Left ventricle myocardium inferior (tissue), 1 donor: ENCODE measurements around the gene MRAP. TPM values are rescaled to one million over a fixed set of nuclear protein-coding genes. Genes with fewer than 3 reads are reported as not detected.

ENCODE experiments used
- DNase-seq: peaks from one replicate; pipeline ENCODE4 v3.0.0-alpha.2; 2020
- H3K27ac ChIP-seq: fragments of 200-600 bp; replicated peaks from 2 replicates; pipeline ENCODE4 v1.8.0; 2021
- H3K27me3 ChIP-seq: fragments of 200-600 bp; 2 replicates; pipeline ENCODE4 v1.8.0; 2021; ENCODE audit warnings: low read depth
- H3K36me3 ChIP-seq: fragments of 200-600 bp; 2 replicates; pipeline ENCODE4 v1.8.0; 2021
- H3K4me1 ChIP-seq: fragments of 200-600 bp; 2 replicates; pipeline ENCODE4 v1.8.0; 2021
- H3K4me3 ChIP-seq: fragments of 200-600 bp; 2 replicates; pipeline ENCODE4 v1.8.0; 2021; ENCODE audit warnings: mild to moderate bottlenecking, moderate library complexity
- H3K9me3 ChIP-seq: fragments of 200-600 bp; replicated peaks from 2 replicates; pipeline ENCODE4 v1.8.0; 2021
- CTCF ChIP-seq: fragments of 200-600 bp; IDR thresholded peaks from 2 replicates; pipeline ENCODE4 v1.8.0; 2021; ENCODE audit warnings: antibody characterized with exemption, mild to moderate bottlenecking, borderline replicate concordance
- intact Hi-C: fragments of 100-400 bp; cut with micrococcal nuclease; formaldehyde crosslinking; loops from one replicate; pipeline ENCODE4 v1.11.0; 2022
- total RNA-seq: library from RNA; stranded (reverse); fragmentation: NEBNext Ultra II Directional; extraction: Animal tissue kit (Norgen Biotek cat#: 25700); gene quantifications from one replicate; pipeline ENCODE4 v1.2.1, GENCODE V29; 2021
- donor health status: DM: no; HTN: yes; CAD: no; lungs with severe emphysema.

Gene MRAP
- total RNA-seq, 1 donor from 2014 or later, result not detected

- intact Hi-C loops, result no loop called here
Measured at GRCh38 chr21:32335601-32336575, 37.2 kb downstream of the MRAP start.

DNA sequence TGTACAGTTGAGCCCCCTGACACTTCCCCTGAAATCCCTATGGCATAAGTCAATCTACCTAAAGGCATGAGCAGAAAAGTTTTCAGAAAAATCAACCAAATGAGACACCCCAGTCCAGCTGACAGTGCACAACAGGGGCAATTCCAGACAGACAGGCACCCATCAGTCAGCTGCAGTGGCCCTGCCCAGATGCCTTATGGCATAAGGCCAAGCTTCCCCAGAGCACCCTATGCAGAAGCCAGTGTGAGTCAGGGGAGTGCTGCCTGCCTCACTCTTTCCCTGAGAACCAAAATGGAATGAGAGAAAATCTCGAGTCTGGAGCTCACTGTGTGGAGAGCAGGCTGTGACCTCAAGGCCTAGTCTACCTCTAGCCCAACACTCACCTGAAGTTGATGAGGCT, 38.1 kb downstream of the MRAP start:
- Histone ChIP-seq H3K4me1 (no peaks in the 10 kb centered on the region), H3K9me3 (no peaks in the 10 kb centered on the region), H3K27me3 (no peaks in the 10 kb centered on the region), H3K4me3 (no peak overlapping the region), H3K27ac (peak overlapping the region; percentile 9), H3K36me3 (peaks cover 89% of the 10 kb centered on the region)
- no peak for TF ChIP-seq CTCF
- intact Hi-C loops, result no loop called here
- DNase-seq, result no peak

More at GRCh38 chr21:32335601-32336575, 37.2 kb downstream of the MRAP start:
- TF ChIP-seq CTCF, result no peak
- no peak for DNase-seq
- no peak overlapping the region for H3K4me3 ChIP-seq
- peaks cover 91% of the 10 kb centered on the region for H3K36me3 ChIP-seq
- H3K9me3 ChIP-seq, result no peaks in the 10 kb centered on the region
- no peaks in the 10 kb centered on the region for H3K4me1 ChIP-seq
- H3K27me3 ChIP-seq, result no peaks in the 10 kb centered on the region
- H3K27ac ChIP-seq, result peak overlapping the region; percentile 44

GRCh38 chr21:32337206-32337605, 38.6 kb downstream of the MRAP start:
- no peaks in the 10 kb centered on the region for H3K27me3 ChIP-seq
- H3K9me3 ChIP-seq, result no peaks in the 10 kb centered on the region
- no peaks in the 10 kb centered on the region for H3K4me1 ChIP-seq
- peaks cover 93% of the 10 kb centered on the region for H3K36me3 ChIP-seq
- TF ChIP-seq CTCF, result no peak
- intact Hi-C loops, result no loop called here
- peak overlapping the region; percentile 9 for H3K27ac ChIP-seq
- H3K4me3 ChIP-seq, result no peak overlapping the region
- no peak for DNase-seq

DNA sequence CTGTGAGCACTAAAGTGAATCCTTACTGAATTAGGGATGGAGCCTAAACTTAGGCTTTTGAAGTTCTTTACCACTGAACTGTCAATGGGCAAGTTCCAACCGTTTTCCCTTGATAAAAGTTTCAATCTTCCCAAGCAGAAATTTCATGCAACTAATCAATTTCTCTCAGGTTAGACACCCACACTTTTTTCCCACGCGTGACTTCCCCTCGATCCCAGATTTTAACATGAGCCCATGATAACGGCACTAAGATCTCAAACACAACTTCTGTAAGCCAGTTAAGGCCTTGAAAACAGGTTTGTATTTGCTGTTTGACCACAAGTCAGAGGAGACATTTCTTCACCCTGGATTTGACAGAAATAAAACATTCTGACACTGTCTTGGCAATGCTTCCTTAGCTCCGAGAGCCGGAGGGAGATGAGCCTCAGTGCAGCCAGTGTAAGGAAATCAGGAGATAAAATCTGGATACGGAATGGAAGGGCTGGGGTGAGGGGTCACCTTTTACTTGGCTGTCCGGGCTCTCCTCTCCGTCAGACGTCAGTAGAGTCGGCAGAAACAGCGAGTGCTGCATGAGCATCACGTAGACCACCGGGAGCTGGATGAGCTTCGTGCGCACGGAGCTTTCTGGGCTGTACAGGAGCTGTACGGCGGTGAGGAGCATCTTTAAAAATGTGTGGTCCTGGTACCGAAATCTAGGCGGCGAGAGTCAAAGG, 39.7 kb downstream of the MRAP start:
- H3K27ac ChIP-seq, result no peak overlapping the region
- H3K4me1 ChIP-seq, result no peaks in the 10 kb centered on the region
- no peak for DNase-seq
- TF ChIP-seq CTCF, result no peak
- H3K9me3 ChIP-seq, result no peaks in the 10 kb centered on the region
- intact Hi-C loops, result no loop called here
- H3K4me3 ChIP-seq, result no peak overlapping the region
- peaks cover 94% of the 10 kb centered on the region for H3K36me3 ChIP-seq
- no peaks in the 10 kb centered on the region for H3K27me3 ChIP-seq

GRCh38 chr21:32340863-32341848, 42.5 kb downstream of the MRAP start:
- intact Hi-C loops, result no loop called here
- H3K4me1 ChIP-seq, result no peaks in the 10 kb centered on the region
- H3K36me3 ChIP-seq, result peaks cover 94% of the 10 kb centered on the region
- H3K9me3 ChIP-seq, result peaks cover 11% of the 10 kb centered on the region
- no peak overlapping the region for H3K4me3 ChIP-seq
- H3K27ac ChIP-seq, result no peak overlapping the region
- DNase-seq, result no peak
- no peak for TF ChIP-seq CTCF
- no peaks in the 10 kb centered on the region for H3K27me3 ChIP-seq
